GM12872 (cell line): ENCODE results near the gene PITPNM2.

Experiments
- TF ChIP-seq, protein P1 (sequence below): IDR thresholded peaks from 3 replicates; pipeline ENCODE4 v1.5.1; 2011; ENCODE audit warnings: low read depth, mild to moderate bottlenecking, low read length, moderate library complexity; ENCODE audit not compliant: insufficient read depth

Gene PITPNM2

DNA sequence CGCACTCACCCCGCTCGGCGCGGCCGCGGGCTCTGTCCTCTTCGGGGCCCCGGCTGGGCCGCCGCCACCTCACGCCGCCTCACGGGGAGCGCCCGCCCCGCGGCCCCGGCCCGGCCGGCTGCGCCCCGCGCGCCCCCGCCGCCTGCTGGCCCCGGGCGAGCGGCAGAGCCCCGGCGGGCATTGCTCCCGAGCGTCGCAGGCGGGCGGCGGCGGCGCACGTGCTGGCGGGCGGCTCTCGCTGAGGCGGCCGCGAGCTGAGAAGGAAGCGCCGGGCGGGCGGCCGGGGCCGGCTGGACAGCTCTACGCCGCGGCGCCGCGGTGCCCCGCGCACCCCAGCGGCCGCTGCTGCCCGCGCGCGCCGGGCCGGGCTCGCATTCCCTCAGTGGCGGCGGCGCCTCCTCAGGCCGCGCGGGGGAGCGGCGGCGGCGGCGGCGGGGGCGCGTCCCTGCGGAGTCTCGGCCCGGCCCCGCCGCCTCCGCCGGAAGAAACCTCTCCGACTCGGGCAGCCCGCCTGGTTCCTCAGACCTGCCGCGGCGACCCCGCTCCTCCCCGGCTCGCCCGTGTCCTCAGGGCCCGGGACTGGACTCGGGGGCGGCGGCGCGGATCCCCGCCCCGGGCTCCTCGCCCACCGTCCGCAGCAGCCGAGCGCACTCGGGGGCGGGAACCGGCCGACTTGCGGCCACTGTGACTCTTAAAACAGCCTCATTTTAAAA lies at the start of gene PITPNM2:
PITPNM2 (minus strand) TSS at position 347 of the 713 bp plus-strand sequence. CDS start 116,500 bp downstream, outside the sequence.
- TF ChIP-seq, protein P1, sequence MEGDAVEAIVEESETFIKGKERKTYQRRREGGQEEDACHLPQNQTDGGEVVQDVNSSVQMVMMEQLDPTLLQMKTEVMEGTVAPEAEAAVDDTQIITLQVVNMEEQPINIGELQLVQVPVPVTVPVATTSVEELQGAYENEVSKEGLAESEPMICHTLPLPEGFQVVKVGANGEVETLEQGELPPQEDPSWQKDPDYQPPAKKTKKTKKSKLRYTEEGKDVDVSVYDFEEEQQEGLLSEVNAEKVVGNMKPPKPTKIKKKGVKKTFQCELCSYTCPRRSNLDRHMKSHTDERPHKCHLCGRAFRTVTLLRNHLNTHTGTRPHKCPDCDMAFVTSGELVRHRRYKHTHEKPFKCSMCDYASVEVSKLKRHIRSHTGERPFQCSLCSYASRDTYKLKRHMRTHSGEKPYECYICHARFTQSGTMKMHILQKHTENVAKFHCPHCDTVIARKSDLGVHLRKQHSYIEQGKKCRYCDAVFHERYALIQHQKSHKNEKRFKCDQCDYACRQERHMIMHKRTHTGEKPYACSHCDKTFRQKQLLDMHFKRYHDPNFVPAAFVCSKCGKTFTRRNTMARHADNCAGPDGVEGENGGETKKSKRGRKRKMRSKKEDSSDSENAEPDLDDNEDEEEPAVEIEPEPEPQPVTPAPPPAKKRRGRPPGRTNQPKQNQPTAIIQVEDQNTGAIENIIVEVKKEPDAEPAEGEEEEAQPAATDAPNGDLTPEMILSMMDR: no peak

GRCh38 chr12:123200414-123200813 lies 49.5 kb upstream of the PITPNM2 start:
- TF ChIP-seq, protein P1: no peak

GRCh38 chr12:123199936-123200335 lies 49.0 kb upstream of the PITPNM2 start:
- TF ChIP-seq, protein P1: no peak

DNA sequence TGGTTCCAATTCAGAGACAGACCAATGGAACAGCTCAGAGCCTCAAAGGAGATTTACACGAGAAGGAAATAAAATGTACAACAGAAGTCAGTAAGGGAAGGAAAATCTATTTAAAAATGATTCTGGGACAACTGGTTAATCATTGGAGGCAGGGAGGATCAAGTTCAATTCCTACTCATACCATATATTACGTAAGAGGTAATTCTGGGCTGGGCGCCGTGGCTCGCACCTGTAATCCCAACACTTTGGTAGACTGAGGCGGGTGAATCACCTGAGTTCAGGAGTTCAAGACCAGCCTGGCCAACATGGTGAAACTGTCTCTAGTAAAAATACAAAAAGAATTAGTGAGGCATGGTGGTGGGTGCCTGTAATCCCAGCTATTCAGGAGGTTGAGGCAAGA lies 36.7 kb upstream of the PITPNM2 start:
- TF ChIP-seq, protein P1: no peak

- TF ChIP-seq, protein P1: no peak
These were observed 29.3 kb upstream of the PITPNM2 start for GRCh38 chr12:123180171-123180570.

- TF ChIP-seq, protein P1: no peak
These were observed 21.1 kb upstream of the PITPNM2 start for GRCh38 chr12:123171967-123172366.

DNA sequence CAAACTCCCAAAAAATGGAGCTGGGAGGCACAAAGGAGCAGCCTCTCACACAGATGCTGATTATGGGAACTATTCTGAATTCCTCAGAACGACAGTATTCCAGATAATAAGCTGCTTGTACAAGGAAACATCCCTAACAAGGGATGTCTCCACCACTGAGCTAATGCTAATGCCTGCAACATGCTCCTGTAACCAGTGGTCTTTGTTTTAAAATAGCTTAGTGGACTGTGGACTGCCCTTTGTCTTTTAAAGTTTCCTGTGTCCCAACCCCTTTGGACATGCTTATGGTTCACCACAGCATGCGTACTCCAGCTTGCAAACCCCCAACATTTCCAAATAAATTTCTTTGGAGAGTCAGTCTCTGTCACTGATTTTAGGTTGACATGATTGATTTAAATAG lies 16.4 kb upstream of the PITPNM2 start:
- TF ChIP-seq, protein P1: no peak
